GM12865 (cell line): ENCODE measurements around the gene MIER3.
"Not testable (repeated sequence)": the region's sequence is repeated elsewhere in the genome, so short reads cannot be mapped to it uniquely, and the experiment has no call there.

Source experiments
- DNase-seq: peaks from one replicate; pipeline ENCODE4 v3.0.0; 2010; ENCODE audit warnings: low read depth
- H3K4me3 ChIP-seq: 2 replicates; pipeline ENCODE4 v1.5.1; 2011; ENCODE audit warnings: mild to moderate bottlenecking, low read depth, low read length, control low read depth
- CTCF ChIP-seq: IDR thresholded peaks from 2 replicates; pipeline ENCODE4 v1.5.1; 2011; ENCODE audit warnings: low read length, control low read depth, low read depth, inconsistent platforms; ENCODE audit not compliant: insufficient read depth; ENCODE audit errors: missing control alignments

Gene MIER3

GRCh38 chr5:56986626-56986947, 34.7 kb upstream of the MIER3 start:
- no peak for TF ChIP-seq CTCF
- DNase-seq = peak; percentile 20
- no peak overlapping the region for H3K4me3 ChIP-seq

GRCh38 chr5:56985936-56986625, 34.2 kb upstream of the MIER3 start:
- H3K4me3 ChIP-seq = no peak overlapping the region
- no peak for TF ChIP-seq CTCF
- peak; percentile 24 for DNase-seq

- TF ChIP-seq CTCF = no peak
- DNase-seq = no peak
- no peak overlapping the region for H3K4me3 ChIP-seq
Measured at GRCh38 chr5:56984445-56984844, 32.5 kb upstream of the MIER3 start.

- peak; percentile 63 for DNase-seq
- H3K4me3 ChIP-seq = no peak overlapping the region
- TF ChIP-seq CTCF = no peak
Measured at GRCh38 chr5:56983593-56984361, 31.9 kb upstream of the MIER3 start.

GRCh38 chr5:56981548-56982315, 29.8 kb upstream of the MIER3 start:
- DNase-seq = no peak
- TF ChIP-seq CTCF = no peak
- H3K4me3 ChIP-seq = no peak overlapping the region

- no peak for DNase-seq
- no peak overlapping the region for H3K4me3 ChIP-seq
- no peak for TF ChIP-seq CTCF
Measured at GRCh38 chr5:56979968-56980367, 28.0 kb upstream of the MIER3 start.

- not testable (repeated sequence) for DNase-seq, H3K4me3 ChIP-seq
Measured at GRCh38 chr5:56979526-56979925, 27.6 kb upstream of the MIER3 start.
